ENCODE data around the gene NF1.
"Not testable (repeated sequence)": the region's sequence is repeated elsewhere in the genome, so short reads cannot be mapped to it uniquely, and the experiment has no call there.

Gene NF1

DNA sequence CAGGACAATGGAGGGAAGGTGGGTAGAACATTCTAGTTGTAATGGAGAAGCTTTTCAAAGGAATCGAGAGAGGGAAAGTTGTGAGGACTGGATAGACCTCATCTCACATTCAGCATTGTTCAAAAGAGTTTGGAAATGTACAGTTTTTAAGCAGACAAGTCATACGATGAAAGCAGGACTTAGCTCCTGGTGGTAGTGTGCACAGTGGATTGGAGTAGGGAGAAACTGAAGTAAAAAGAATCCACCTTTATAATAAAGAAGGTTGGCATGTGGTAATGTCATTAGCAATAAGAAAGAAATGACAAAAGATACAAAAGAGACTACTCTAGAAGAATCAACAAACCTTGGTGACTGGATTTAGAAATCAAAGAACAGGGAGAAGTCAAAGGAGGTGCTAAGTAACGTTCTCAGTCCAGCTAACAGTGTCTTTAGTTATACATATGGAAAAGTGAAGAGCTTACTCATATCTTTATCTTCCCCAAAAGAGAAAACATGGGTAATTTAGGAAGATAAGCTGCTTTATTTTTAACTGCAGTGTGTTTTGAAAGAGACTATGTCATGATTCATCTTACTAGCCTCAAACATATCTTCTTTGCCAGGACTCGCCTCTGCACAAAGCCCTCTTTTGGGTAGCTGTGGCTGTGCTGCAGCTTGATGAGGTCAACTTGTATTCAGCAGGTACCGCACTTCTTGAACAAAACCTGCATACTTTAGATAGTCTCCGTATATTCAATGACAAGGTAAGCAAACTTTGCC, 245.3 kb downstream of the NF1 start:
- no peak for DNase-seq (ENCODE audit: low read depth in 2 of 2)

- DNase-seq (ENCODE audit: low read depth in 2 of 2) = not testable (repeated sequence)
Measured at GRCh38 chr17:31345191-31345747, 250.5 kb downstream of the NF1 start.

DNA sequence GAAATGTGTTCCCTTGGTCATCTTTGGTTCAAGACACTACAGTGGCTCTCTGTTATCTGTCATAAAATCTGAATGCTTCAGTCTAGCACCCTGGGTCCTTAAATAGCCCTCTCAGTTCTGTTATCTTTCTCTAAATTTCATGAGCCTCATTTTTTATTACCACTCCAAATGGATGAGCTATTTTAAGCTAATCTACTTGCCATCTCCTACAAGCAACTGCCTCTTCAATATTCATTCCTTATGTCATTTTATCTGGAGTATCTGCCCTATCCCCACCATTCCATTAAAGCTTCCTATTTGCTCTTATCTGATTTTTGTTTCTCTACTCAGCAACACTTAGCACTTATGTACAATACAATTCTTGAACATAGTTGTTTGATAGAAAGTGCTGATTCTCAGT, 254.7 kb downstream of the NF1 start:
- DNase-seq (ENCODE audit: low read depth in 2 of 2) = no peak

DNA sequence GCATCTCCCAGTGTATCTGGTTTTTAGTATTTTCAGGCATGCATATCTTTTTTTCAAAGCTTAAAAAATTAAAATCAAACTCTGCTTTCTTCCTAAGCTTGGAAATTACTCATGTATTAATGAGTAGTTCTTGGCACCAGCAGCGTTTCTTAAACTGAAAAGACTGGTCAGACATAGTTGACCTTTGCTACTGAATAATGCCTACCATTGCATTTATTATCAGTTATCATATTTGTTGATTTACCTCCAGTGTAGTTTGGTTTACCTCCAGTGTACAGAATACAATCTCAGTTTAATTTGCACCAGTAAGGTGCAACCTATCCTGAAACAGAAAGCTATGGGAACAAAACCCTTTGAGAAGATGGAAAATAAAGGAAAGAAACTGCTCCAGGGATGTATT, 261.2 kb downstream of the NF1 start:
- no peak for DNase-seq (ENCODE audit: low read depth in 2 of 2)

- DNase-seq (ENCODE audit: low read depth in 2 of 2) = no peak
Measured at GRCh38 chr17:31357091-31357490, 262.3 kb downstream of the NF1 start.

DNA sequence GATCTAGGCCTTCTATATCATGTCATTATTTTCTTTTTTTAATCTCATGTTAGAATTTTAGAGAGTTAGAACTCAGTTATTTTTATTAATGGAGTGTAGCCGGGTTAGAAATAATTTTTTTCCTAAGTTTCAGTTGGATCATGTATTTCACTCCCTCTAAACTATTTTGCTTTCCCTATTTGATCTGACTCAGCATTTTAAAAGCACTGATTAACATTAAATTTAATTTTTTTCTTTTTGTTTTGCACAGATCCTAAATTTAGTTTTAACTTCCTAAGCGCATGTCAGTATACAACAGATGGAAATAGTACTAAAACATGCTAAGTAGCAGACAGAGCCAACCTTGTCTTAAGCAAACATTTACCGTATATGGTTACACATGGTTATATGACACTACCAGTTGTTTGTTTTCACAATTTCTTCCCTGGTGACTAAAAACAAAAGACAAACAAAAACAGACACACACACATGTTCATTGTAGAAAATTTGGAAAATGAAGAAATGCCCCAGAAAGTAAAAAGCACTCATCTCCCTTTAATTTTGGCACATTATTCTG, 263.1 kb downstream of the NF1 start:
- DNase-seq (ENCODE audit: low read depth in 2 of 2) = no peak

- no peak for DNase-seq (ENCODE audit: low read depth in 2 of 2)
Measured at GRCh38 chr17:31364012-31364411, 269.2 kb downstream of the NF1 start.

- no peak for DNase-seq (ENCODE audit: low read depth in 2 of 2)
Measured at GRCh38 chr17:31366088-31366487, 271.3 kb downstream of the NF1 start.

- DNase-seq (ENCODE audit: low read depth in 2 of 2) = no peak
Measured at GRCh38 chr17:31369266-31369665, 274.5 kb downstream of the NF1 start.

DNA sequence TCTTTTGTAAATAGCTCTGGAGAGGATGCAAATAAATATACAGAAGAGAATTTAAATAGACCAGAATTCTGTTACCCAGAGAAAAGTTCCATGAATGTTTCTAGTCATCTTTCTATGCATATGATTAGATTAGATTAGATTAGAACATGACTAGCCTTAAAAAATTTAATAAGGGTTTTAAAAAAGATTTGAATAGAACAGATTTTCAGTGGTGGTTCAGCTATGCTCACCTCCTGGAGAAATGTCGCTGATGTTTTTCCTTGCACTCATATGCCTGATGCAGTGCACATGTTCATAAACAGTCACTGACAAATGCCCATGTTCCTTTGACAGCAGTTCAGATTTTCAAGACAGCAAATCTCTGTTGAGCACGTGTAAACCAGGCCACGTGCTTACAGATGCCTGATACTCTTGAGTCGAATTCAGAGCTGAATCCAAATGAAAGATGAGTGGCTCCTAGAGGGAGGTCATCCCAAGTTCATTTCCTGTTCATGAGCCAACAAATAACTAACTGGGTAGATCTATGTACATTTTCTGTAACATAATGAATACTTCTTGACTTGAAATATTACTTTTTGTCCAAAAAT, 276.8 kb downstream of the NF1 start:
- no peak for DNase-seq (ENCODE audit: low read depth in 2 of 2)

- no peak for DNase-seq (ENCODE audit: low read depth in 2 of 2)
Measured at GRCh38 chr17:31373150-31374093, 278.6 kb downstream of the NF1 start.

GRCh38 chr17:31374094-31374447, 279.3 kb downstream of the NF1 start:
- DNase-seq (ENCODE audit: low read depth in 2 of 2) = no peak

GRCh38 chr17:31374503-31374902, 279.7 kb downstream of the NF1 start:
- DNase-seq (ENCODE audit: low read depth in 2 of 2) = no peak

GRCh38 chr17:31378638-31379037, 283.9 kb downstream of the NF1 start:
- DNase-seq (ENCODE audit: low read depth in 2 of 2) = no peak

- no peak for DNase-seq (ENCODE audit: low read depth in 2 of 2)
Measured at GRCh38 chr17:31379597-31380205, 284.9 kb downstream of the NF1 start.

DNA sequence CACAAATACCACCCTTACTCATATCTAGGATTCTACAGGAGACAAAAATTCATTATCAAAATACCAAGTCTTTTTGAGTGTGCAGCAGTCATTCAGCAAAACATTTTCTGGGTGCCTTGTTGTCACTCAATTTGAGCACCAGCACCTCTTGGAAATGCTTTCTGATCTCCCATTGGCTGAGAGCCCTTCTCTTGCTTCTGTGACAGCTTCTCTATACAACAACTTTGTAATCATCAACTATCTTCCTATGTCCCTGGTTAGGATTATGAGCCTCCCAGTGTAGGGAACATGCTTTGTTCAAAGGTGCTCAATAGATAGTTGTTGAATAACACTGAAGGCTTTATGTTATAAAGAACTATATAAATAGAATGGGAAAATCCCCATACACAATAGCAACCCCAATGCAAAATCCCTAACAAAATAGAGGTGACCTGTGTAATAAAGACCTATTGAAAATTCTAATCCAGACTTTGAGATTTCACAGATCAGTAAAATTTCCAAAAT, 286.4 kb downstream of the NF1 start:
- no peak for DNase-seq (ENCODE audit: low read depth in 2 of 2)

GRCh38 chr17:31382668-31383275, 288.0 kb downstream of the NF1 start:
- DNase-seq (ENCODE audit: low read depth in 2 of 2) = not testable (repeated sequence)

DNA sequence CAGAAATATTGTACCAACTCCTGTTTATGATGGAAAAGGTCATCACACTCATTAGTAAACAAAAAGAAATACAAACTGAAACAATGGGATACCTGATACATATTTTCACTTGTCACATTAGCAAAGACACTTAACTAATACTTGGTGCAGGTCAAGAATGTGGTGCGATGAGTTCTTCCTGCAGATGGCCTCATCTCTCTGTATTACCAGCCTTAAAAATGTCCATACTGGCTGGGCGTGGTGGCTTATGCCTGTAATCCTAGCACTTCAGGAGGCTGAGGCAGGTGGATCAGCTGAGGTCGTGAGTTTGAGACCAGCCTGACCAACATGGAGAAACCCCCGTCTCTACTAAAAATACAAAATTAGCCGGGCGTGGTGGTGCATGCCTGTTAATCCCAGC, 288.7 kb downstream of the NF1 start:
- not testable (repeated sequence) for DNase-seq (ENCODE audit: low read depth in 2 of 2)

- DNase-seq (ENCODE audit: low read depth in 2 of 2) = no peak
Measured at GRCh38 chr17:31385428-31386285, 290.9 kb downstream of the NF1 start.

- DNase-seq (ENCODE audit: low read depth in 2 of 2) = no peak
Measured at GRCh38 chr17:31386542-31387075, 291.8 kb downstream of the NF1 start.
